Hepatocyte (in vitro differentiated cells): ENCODE data around the gene GNAT1.

Experiments used
- CTCF ChIP-seq: fragments of 200-600 bp; sonication (generic); IDR thresholded peaks from 2 replicates; pipeline ENCODE4 v1.5.1; 2016; ENCODE audit warnings: antibody characterized with exemption, mild to moderate bottlenecking; ENCODE audit not compliant: poor library complexity
- EZH2phosphoT487 ChIP-seq: fragments of 200-600 bp; sonication (generic); IDR thresholded peaks from one replicate; pipeline ENCODE4 v1.6.1; 2018; ENCODE audit warnings: antibody characterized with exemption, mild to moderate bottlenecking, low read depth, moderate library complexity; ENCODE audit not compliant: unreplicated experiment, severe bottlenecking

- TF ChIP-seq CTCF (peak; percentile 48), EZH2phosphoT487 (no peak)
Observed at GRCh38 chr3:50154476-50154839, 37.0 kb upstream of the GNAT1 start.
